ENCODE measurements around the gene ALLC. TPM values are rescaled to one million over a fixed set of nuclear protein-coding genes. Genes with fewer than 3 reads are reported as not detected.

The ALLC gene
- total RNA-seq, 3 donors from 2014 or later = not detected

GRCh38 chr2:3703236-3703756, 45.3 kb downstream of the ALLC start, which contains the start of gene DCDC2C:
DCDC2C (plus strand) TSS chr2:3703575; CDS start chr2:3703752, 177 bp downstream.
- no peak for ATAC-seq
- intact Hi-C loops (cut with DNase I, micrococcal nuclease) = no loop called here
- DNase-seq = no peak
- Histone ChIP-seq H3K9me3 (no peaks in the 10 kb centered on the region), H3K36me3 (ENCODE audit: low read depth) (no peaks in the 10 kb centered on the region), H3K4me3 (no peak within 1 kb of the TSS), H3K4me1 (ENCODE audit: low read depth) (no peaks in the 10 kb centered on the region)
- TF ChIP-seq, protein P1, sequence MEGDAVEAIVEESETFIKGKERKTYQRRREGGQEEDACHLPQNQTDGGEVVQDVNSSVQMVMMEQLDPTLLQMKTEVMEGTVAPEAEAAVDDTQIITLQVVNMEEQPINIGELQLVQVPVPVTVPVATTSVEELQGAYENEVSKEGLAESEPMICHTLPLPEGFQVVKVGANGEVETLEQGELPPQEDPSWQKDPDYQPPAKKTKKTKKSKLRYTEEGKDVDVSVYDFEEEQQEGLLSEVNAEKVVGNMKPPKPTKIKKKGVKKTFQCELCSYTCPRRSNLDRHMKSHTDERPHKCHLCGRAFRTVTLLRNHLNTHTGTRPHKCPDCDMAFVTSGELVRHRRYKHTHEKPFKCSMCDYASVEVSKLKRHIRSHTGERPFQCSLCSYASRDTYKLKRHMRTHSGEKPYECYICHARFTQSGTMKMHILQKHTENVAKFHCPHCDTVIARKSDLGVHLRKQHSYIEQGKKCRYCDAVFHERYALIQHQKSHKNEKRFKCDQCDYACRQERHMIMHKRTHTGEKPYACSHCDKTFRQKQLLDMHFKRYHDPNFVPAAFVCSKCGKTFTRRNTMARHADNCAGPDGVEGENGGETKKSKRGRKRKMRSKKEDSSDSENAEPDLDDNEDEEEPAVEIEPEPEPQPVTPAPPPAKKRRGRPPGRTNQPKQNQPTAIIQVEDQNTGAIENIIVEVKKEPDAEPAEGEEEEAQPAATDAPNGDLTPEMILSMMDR (IDR thresholded peaks at IDR 0.05) = no peak

- Histone ChIP-seq H3K36me3 (ENCODE audit: low read depth) (no peaks in the 10 kb centered on the region), H3K4me1 (ENCODE audit: low read depth) (no peaks in the 10 kb centered on the region), H3K9me3 (no peaks in the 10 kb centered on the region), H3K4me3 (no peak overlapping the region)
- TF ChIP-seq, protein P1 (IDR thresholded peaks at IDR 0.05) = no peak
- ATAC-seq = no peak
- no peak for DNase-seq
- intact Hi-C loops (cut with DNase I, micrococcal nuclease) = no loop called here
Observed at GRCh38 chr2:3703757-3704355, 45.9 kb downstream of the ALLC start.

- Histone ChIP-seq H3K4me1 (ENCODE audit: low read depth) (no peaks in the 10 kb centered on the region), H3K9me3 (no peaks in the 10 kb centered on the region), H3K36me3 (ENCODE audit: low read depth) (no peaks in the 10 kb centered on the region), H3K4me3 (no peak overlapping the region)
- intact Hi-C loops (cut with DNase I, micrococcal nuclease) = no loop called here
- DNase-seq (no peak), ATAC-seq (no peak)
- TF ChIP-seq, protein P1 (IDR thresholded peaks at IDR 0.05) = no peak
Observed at GRCh38 chr2:3704692-3705091, 46.7 kb downstream of the ALLC start.

GRCh38 chr2:3705782-3706181, 47.8 kb downstream of the ALLC start:
- intact Hi-C loops (cut with DNase I, micrococcal nuclease) = no loop called here
- TF ChIP-seq, protein P1 (IDR thresholded peaks at IDR 0.05) = no peak
- no peak for ATAC-seq

GRCh38 chr2:3706892-3707291, 48.9 kb downstream of the ALLC start:
- TF ChIP-seq, protein P1 (IDR thresholded peaks at IDR 0.05) = no peak

More at GRCh38 chr2:3705782-3706181, 47.8 kb downstream of the ALLC start:
- no peaks in the 10 kb centered on the region for H3K9me3 ChIP-seq
- H3K36me3 ChIP-seq (ENCODE audit: low read depth) = no peaks in the 10 kb centered on the region
- no peak for DNase-seq
- H3K4me1 ChIP-seq (ENCODE audit: low read depth) = no peaks in the 10 kb centered on the region
- H3K4me3 ChIP-seq = no peak overlapping the region

More at GRCh38 chr2:3706892-3707291, 48.9 kb downstream of the ALLC start:
- DNase-seq (no peak), ATAC-seq (no peak)
- H3K36me3 ChIP-seq (ENCODE audit: low read depth) = no peaks in the 10 kb centered on the region
- no peaks in the 10 kb centered on the region for H3K9me3 ChIP-seq
- intact Hi-C loops (cut with DNase I, micrococcal nuclease) = no loop called here
- H3K4me1 ChIP-seq (ENCODE audit: low read depth) = no peaks in the 10 kb centered on the region
- no peak overlapping the region for H3K4me3 ChIP-seq

Measured in mucosa of descending colon (tissue), 3 donors.